Stimulated activated CD4-positive, alpha-beta T cell treated with anti-CD3 and anti-CD28 coated beads, TNF-alpha, amount 100 ng/mL, for 4 hours (primary cell): Measurements from ENCODE around the gene NR2E1.

Source experiments
- DNase-seq, 3 experiments: peaks; one replicate each; pipeline ENCODE4 v3.0.0-alpha.2; 2020; ENCODE audit warnings: low read depth in 3 of 3

The NR2E1 gene

DNA sequence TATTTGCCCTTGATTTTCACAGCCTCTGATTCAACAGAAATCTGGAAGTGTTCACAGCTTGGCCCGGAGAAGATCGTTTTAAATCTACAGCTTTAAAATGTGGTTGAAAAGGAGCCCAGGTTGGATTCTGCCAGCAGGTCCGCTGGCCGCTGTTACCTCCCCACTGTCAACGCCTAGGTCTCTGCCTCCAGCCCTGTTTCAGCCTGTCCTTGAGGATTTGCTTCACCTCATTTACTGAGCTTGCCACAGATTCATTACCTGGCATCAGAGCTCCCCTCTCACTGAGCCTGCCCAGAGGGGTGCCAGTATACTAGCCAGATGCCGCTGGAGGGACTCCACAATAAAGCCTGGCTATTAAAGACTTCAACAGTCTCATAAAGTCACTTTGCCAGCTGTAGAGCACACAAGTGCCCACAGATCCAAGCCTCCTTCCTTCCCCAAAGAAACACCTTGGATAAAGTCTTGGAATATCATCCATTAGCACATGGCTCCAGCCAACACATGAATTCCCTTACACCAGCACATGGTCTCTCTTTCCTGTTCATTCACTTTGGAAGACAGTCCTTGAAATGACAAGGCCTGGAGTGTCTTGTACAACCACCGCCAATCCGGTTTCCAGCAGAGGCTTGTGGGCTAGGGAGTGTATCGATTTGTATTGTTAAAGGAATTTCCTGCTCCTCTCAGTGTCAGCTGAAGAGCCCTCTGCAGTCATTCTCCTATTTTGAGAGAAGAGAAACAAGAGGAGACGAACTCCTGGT is 9.5 kb upstream of the NR2E1 start:
- no peak for DNase-seq

DNA sequence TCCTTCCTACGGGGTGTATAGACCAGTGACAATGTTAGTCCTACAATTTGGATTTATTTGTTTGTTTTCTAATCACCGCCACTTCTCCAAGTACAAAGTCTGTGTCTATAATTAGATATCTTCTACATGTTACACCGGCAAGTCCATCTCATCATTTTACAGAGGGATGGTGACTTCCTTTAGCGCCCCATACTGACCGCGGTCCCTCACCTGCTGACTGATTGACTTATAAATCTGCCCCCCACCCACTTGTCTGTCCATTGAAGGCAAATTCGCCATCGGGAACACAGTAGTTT is 8.9 kb upstream of the NR2E1 start:
- DNase-seq, result no peak

DNA sequence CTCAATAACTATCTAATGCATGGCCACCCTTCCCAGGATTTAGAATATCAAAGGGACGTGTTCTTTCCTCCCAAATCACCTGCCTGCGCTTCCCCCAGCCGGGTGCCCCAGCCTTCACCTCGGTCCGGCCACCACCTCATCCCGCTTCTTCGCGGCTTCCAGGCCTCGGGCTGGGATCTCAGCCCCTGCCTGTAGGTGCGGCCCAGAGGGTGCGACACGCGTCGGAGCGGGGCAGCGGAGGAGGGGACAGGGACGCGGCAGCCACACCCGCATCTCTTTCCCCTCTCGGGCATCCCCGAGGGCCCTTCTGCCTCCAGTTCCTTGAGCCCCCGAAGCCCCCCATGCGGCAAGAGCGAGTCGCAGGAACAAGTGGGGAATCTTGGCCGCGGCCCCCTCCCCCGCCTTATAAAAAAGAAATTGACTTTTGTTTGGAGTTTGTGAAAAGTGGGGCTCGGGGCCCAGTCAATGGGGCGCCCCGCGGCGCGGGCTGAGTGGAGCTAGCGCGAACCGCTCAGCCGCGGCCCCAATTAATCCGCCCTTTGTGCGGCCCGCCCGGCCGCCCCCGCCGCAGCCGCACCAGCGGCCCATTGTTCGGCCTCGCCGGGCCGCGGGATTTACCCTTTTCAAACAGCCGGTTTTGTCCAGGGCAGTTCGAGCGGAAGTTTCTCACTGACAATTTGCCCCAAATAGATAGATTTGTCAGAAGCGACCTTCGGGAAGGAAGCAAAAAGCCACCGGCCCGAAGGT is 8.4 kb upstream of the NR2E1 start:
- DNase-seq, result no peak

DNA sequence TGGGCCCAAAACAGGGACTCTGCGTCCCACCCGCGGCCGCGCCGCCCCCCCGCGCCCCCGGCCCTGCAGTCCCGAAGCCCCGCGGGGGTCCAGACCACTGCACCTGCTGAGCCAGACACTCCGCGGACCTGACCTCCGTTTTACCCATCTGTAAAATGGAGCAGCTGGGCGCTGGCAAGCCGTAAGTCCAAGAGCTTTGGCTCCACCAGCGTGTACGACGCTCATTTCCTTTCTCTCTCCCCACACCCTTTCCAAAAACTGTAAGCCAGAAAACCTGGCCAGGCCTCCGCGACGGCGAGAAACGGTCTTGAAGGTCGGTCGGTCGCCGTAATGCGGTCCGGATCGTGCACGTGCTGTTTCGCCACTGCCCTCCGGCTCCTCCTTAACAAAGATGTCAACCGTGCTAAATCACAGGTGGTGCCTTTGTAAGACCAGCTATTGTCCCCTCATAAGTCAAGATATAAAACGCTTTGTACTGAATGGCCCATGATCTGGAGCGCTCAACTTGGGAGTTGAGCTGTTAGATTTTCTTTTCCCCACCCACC is 7.8 kb upstream of the NR2E1 start:
- DNase-seq, result no peak

DNA sequence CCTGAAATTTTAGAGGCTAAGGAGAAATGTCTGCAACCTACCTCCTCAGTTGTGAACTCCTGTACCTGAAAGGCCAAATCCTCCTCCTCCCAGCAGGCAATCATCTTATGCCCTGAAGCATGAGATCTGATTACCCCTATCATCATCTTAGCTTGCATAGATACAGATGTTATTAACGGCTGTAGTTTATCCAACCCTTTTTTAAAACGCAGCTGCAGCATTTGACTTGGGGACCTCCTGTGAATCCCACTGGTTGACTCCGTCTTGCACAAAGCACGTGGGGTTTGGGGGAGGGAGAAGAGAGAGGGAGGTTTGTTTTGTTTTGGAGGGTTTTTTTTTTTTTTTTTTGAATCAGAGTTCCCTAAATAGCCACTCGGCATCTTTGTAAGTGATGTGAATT is 5.8 kb upstream of the NR2E1 start:
- no peak for DNase-seq

DNA sequence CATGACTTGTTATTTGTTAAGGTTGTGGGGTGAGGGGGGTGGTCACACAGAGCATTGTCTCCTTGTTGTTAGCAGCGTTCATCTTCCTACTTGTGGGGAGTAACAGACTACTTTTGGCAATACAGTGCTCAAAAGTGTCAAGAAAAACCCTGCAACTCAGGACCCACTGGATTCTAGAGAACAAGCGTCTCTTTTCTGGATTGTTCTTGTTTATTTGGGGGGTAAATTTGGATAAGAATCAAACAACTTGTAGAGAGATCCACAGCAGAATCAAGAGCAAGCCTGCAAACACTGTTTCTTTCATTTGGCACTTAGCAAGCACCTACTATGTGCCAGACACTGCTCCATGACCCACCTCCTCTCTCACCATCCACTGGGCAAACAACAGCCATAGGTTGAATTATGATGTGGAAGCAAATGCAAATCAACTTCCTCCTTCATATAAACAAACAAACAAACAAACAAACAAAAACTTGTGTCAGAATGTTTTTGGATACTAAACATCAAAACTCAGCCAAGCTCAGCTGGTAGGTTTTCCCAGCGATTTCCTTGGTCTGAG is 4.0 kb upstream of the NR2E1 start:
- no peak for DNase-seq

DNA sequence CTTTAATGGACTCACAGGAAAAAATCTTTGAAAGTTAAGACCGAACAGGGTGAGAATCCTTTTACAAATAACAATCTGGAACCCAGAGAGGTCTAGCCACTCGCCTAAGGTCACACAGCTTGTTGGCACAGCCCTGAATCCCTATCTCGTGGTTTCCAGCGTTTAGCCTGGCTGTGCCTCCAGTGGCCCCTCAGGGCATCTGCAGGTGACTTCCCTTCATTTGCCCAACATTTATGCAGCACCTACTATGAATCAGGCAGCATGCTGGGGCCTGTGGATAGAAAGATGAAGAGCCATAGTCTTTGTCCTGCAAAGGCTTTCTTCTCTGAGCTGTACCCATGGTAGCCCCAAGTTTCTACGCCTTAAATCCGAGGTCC is 2.6 kb upstream of the NR2E1 start:
- no peak for DNase-seq

DNA sequence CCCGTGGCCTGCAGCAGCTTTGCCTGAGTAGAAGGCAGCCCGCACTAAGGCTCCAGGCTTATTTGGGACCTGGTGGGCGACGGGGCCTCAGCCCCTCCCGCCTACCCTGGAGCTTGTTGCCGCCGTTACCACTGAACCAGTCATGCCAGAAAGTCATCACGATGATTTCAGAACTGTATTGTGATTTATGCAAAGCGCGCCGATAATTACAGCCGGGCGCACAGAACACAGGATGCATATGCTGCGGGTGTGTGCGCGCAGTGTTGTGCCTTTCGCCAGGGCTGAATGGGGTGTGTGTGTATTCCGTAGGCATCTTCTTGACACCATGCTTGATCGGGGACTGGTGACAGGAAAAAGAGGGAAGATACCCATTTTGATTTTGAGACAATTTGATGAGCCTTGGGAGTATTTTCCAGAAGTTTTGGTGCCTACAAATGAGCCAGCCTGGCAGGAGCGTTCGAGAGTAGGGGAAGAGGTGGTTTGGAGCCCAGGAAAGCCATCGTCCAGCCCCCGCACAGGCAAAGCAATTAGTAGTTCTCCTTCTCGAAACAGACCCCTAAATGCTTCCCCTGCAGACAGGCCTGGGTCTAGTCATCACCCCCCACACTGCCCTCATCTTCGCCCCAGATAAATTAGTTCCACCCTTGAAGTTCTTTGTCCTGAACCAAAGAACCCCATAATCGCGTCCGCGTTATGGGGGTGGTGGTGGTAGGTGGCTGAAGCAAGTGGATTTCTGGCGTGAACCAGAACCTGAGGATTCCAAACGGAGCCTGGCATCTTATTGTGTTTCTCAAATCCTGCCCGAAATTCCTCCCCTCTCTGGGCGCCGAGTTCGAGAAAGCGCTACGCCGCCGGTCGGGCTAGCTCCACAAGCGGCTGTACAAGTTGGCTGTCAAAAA is 1.9 kb upstream of the NR2E1 start:
- no peak for DNase-seq

DNA sequence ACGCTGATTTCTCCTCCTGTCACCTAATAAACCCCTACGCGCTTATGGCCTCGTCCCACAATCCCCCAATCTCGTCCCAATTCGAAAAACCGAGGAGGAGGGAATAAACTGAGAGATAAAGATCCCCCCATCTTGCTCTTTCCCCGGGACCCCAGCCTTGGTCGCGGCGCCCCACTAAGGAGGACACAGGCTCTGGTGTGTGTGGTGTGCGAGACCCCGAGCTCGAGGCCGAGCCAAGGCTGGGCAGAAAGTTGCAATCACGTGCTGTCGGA is 1.3 kb upstream of the NR2E1 start:
- DNase-seq, result no peak

DNA sequence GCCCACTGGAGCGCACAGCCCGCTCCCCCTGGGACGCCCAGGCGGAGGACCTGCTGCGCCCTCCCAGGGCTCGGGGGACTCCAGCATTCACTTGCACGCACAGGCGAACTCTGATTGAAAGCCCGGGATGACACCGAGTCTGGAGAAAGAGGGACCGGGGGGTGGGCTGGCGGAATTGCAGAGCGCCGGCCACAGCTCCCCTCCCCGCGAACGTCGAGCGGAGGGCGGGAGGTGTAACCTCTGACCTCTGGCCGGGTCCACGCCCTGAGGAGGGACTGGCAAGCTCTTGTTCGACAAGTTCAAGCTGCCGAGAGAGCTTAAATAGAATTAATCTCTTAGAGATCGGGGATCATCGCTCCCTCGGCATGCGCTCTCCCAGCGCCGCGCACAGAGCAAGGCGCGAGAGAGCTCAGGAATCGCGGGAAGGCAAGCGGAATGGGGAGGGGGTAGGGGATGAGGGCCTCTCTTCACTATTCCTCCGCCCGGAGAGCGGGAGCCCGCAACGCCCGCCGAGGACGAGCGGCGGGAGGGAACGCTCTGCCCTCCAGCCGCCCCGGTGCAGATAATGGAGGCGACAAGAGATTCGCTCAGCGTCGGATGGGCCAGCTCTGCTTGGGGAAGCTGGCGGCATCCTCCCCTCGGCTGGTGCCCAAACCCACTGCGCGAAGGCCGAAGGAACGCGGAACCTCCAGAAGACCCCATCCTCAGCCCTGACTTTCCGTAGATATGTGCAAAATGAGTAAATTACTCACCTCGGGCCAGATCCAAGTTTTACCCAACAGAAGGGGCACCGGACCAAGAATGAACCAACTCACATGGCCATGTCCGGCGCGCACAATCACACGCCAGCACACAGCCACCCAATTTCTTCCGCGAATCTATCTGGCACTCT is 761 bp upstream of the NR2E1 start:
- no peak for DNase-seq

DNA sequence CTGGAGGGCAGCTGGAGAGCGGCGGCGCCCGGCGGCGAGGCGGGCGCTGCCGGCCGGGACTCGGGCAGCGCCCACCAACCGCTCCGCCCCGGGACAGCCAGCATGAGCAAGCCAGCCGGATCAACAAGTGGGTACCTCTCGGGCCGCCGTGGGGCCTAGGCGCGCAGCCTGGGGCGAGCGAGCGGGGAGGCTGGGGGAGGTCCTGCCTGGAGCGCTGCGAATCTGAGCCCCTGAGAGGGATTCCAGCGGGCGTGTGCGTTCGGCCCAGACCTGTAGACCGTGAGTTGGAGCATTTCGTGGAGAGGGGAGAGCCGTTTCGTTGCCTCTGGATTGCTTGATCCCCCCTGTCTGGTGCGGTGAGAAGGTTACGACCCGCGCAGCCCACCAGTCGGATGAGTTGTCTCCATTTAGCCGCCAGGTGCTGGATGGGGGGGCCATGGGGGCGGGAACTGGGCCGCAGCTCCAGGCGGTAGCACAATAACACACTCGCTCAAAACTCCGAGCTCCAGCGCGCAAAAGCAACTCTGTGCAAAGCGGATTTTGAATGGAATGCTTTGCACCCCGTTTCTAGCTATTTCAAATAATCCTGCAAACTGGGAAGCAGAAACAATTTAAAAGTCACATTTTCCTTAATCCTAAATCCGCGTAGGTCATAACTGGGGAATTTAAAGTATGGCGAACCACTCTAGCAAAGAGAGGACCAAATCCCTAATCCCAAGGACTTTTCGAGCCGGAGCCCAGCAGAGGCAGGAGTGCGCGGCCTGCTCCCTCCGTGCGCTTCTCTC is 1.0 kb downstream of the NR2E1 start:
- DNase-seq, result no peak

DNA sequence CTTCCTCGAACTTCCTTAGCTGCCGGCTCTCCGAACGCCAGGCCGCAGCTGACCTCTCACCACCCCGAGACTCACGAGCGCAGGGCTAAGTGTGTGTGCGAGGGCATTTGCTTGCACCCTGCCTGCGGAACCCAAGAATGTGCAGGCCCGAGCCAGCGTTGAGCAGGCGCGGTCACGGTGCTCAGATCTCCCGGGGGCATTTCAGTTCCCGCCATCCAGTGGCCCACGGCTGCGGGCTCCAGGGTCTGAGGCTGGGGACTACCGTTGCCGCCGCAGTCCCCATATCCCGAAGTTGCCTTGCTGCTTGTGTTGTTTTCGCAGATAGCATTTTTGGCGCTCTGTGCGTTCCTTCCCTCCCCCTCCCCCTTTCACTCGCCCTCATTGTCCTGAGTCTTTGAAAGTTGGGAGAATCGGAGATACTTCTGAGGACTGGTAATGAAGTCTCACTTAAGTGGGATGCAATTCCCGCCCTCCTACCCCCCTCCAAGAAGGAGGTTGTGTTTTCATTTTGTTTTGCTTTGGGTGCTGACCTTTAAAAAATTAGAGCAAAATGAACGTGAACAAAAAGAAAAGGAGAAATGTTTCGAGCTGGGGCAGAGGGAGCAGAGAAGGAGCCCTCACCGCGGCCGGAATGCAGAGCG is 1.7 kb downstream of the NR2E1 start:
- no peak for DNase-seq

DNA sequence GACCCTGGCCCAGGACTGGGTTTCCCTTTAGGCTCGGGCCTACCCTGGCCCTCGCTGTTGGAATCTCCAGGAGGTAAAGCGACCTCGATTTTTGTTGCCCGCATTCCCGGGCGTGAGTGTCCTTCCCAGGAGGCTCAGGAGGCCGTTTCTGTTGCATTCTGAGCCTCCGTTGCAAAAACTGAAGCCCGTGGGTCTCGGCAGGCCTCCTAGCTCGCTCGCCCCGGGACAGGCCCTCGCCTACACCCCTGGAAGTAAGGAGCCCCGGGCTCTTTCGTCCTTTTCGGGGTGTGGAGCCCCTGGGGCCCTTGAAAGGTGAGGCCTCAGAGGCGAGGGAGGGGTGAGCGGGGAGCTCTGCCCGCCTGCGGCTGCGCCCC is 2.3 kb downstream of the NR2E1 start:
- no peak for DNase-seq

DNA sequence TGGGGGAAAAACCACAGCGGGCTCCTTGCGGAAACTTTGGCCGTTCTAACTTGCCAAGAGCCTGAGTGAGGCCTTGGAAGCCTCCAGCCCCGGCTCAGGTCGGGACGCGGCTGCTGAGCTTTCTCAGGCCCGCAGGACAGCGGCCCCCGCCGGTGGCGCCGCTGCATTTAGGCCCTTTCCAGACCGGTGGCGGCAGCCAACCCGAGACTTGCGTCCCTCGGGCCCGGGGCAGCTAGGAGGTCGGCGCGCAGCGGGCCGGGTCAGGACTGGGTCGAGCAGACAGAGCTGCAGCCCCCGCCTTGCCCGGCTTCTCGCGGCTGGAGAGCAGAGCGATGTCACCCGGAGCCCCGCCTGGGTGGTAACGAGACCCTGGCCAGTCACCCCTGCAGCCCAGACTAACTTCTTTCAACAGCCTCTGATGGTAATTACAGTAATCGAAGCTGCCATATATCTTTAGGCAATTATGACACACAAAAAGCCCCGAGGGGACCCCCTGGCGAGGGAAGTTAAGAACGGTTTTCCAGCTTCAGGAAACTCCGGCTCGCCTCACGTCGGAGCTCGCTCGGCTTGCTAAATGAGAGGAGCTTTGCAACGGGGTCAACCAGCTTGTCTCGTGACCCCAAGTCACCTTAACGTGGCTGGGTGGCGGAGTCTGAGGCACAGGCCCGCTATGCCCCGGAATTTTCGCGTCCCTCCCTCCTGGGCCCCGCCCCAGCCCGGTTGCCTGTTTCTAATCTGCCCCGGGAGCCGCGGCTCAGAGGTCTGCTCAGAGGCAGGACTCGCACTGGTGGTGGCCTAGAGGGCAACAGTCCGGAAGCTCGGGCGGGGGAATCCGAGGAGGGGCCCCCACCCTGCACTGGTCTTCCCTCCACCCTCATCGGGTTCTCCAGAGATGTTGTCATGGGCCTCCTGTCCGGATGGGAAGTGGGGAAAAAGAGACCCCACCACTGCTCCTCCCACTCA is 3.0 kb downstream of the NR2E1 start:
- DNase-seq, result no peak

DNA sequence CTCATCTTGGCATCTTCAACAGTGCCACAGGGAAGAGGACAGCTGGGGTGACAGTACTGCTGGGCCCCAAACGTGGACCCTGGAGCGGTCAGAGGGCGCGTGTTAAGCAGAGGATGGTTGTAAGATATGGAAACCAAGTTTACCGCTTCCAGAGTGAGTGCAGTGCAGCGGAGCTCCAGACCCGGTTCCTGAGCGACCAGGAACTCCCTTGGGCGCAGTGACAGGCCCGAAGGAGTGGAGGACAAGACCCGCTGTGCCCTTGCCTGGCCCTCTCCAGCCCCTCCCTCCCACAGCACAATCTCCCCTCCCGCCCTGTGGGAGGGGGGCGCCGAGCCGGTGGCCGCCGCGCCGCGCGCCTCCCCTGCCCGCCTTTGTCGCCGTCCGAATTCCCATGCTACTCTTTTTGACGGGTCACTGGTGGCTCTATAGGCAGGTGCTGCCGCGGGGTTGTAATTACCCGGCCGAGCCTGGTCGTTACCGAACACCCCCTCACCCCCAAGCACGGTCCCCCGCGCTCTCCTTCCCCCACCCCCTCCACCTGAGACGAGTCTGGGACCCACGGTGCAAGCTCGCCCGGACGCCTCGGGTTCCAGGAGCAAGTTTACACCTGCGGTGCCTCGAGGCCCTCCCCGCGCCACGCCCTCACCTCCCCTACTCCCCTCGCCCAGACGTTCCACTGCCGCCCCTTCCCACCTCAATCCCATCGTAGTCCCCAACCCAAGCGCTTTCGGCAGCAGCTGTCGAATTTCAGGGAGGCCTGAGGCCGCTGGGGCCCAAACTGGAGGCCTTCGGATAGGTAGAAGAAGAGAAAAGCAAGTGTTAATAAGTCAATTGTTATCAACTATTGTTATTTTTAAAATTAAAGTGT is 3.9 kb downstream of the NR2E1 start:
- DNase-seq, result no peak

DNA sequence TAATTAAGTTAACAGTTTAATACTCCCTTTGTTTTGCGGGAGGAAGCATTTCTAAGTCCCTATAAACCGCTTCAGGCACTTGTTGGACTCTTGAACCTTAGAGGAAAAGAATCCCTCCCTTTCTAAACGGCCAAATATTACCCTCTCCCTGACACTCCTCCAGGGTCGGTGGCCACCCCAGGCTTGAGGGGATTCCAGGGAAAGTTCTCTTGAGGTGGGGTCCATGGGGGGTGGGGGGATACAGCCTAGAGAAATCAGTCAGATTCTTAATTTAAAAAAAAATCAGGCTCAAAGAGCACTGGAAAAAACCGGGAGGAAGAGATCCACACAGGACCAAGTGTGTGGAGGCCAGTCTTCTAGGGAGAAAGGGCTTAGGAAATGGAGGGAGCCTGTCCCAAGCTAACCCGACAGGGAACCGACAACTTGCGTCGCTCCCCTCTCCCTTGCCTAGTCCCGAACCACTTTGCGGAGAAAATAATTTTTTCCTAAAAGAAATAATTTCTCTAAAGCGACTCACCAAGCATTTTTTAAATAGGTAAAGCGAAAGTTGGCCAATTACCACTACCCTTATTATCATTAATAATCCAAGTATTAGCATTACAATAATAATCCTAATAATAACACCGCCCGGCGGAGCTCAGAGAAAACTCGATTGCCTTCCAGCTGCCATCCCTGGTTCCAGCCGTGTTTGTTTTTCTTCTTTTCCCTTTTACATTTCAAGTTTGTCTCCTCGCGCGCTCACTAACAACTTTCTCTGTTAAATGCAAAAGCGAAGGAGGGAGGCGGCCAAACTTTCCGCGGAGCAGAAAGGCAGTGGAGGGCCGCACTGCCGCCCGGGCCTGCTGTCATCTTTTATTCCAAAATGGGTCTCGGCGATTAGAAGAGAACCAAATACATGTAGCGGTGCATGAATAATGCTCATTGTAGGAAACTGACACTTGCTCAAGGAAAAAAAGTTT is 4.8 kb downstream of the NR2E1 start:
- no peak for DNase-seq
